K562 (cell line): Measurements from ENCODE around the gene EYA3. TPM values are rescaled to one million over a fixed set of nuclear protein-coding genes. Genes with fewer than 3 reads are reported as not detected.

Experiments
- ATAC-seq: fragments of 200-7000 bp; cut with Tn5 transposase; 3 replicates; pipeline ENCODE4 v1.9.1; 2020; ENCODE audit warnings: moderate library complexity
- BruUV-seq: library from RNA; stranded (reverse); fragments of 400-500 nt; replicated peaks from 2 replicates; lab custom pipeline; 2021; lab: Mats Ljungman, UMichigan
- CTCF ChIA-PET: fragments of 300-600 bp; formaldehyde crosslinking; extraction: SDS; loops from one replicate; lab custom pipeline; 2021; ENCODE audit warnings: low intra/inter-chr PET ratio; lab: Yijun Ruan, JAX
- POLR2A ChIA-PET: fragments of 300-600, 350-650 bp; sonication (Branson Sonifier 250); formaldehyde crosslinking; extraction: SDS; loops from one replicate; lab custom pipeline; 2021; ENCODE audit warnings: antibody characterized with exemption, inconsistent platforms; lab: Yijun Ruan, JAX
- DNase-seq, 4 experiments: peaks; one replicate each; pipeline versions ENCODE4 v3.0.0 to v3.0.0-alpha.2; 2011 to 2018; ENCODE audit warnings: low spot score in 3 of 4, mixed read lengths in 3 of 4; ENCODE audit errors: extremely low read depth in 1 of 4
- FAIRE-seq: peaks from 2 replicates; lab custom pipeline; 2011; peaks lifted over from hg19 to GRCh38; lab: Jason Lieb, UNC
- H2AFZ ChIP-seq: 2 replicates; pipeline ENCODE4 v1.6.0; 2011; ENCODE audit warnings: low read depth, low read length, control low read depth, inconsistent platforms
- H3K27ac ChIP-seq: fragments of 200-600 bp; 3 replicates; pipeline ENCODE4 v1.8.0; 2011; ENCODE audit warnings: low read depth, mild to moderate bottlenecking, control low read depth, inconsistent platforms, low read length, moderate library complexity, mixed read lengths; ENCODE audit errors: extremely low read depth
- H3K27me3 ChIP-seq, 2 experiments: fragments of 300-600 bp in 1 of 2; 2 replicates in 1 of 2; 3 replicates in 1 of 2; pipeline versions ENCODE4 v1.6.0 to v1.8.0; 2011; ENCODE audit warnings: inconsistent platforms in 2 of 2, low read length in 2 of 2, mild to moderate bottlenecking in 1 of 2, mixed read lengths in 1 of 2, moderate library complexity in 1 of 2; ENCODE audit not compliant: control insufficient read depth in 2 of 2, insufficient read depth in 2 of 2
- H3K36me3 ChIP-seq: fragments of 300-600 bp; 3 replicates; pipeline ENCODE4 v1.8.0; 2011; ENCODE audit warnings: mild to moderate bottlenecking, low read length, inconsistent platforms; ENCODE audit not compliant: control insufficient read depth, insufficient read depth
- H3K4me1 ChIP-seq, 2 experiments: fragments of 200-600 bp in 1 of 2; replicated peaks in 1 of 2; 2 replicates in 1 of 2; 3 replicates in 1 of 2; pipeline versions ENCODE4 v1.5.1 to v1.8.0; 2011; ENCODE audit warnings: inconsistent platforms in 2 of 2, low read length in 2 of 2, mild to moderate bottlenecking in 1 of 2, mixed read lengths in 1 of 2, moderate library complexity in 1 of 2; ENCODE audit not compliant: control insufficient read depth in 2 of 2, insufficient read depth in 2 of 2
- H3K4me2 ChIP-seq: 2 replicates; pipeline ENCODE4 v1.6.1; 2011; ENCODE audit warnings: low read length, control low read depth, inconsistent platforms, mixed read lengths; ENCODE audit not compliant: insufficient read depth
- H3K4me3 ChIP-seq: fragments of 200-600 bp; sonication (generic), shearing (Covaris generic); 2 replicates; pipeline ENCODE4 v1.5.1; 2016; ENCODE audit warnings: control low read depth, inconsistent platforms
- H3K79me2 ChIP-seq: fragments of 200-600 bp; 3 replicates; pipeline ENCODE4 v1.8.0; 2011; ENCODE audit warnings: low read length, inconsistent platforms; ENCODE audit not compliant: control insufficient read depth, insufficient read depth
- H3K9ac ChIP-seq, 2 experiments: 2 replicates each; pipeline versions ENCODE4 v1.6.0 to v1.6.1; 2011; ENCODE audit warnings: low read depth in 2 of 2, low read length in 2 of 2, control low read depth in 1 of 2, inconsistent platforms in 1 of 2, mild to moderate bottlenecking in 1 of 2, mixed read lengths in 1 of 2; ENCODE audit not compliant: insufficient read depth in 1 of 2
- H3K9me1 ChIP-seq: one replicate; pipeline ENCODE4 v1.6.0; 2011; ENCODE audit warnings: inconsistent platforms, mild to moderate bottlenecking, low read length, moderate library complexity; ENCODE audit not compliant: control insufficient read depth, insufficient read depth
- H3K9me3 ChIP-seq: replicated peaks from 2 replicates; pipeline ENCODE4 v1.5.1; 2011; ENCODE audit warnings: low read depth, low read length, inconsistent platforms; ENCODE audit not compliant: control insufficient read depth, insufficient read depth
- H4K20me1 ChIP-seq: replicated peaks from 2 replicates; pipeline ENCODE4 v1.6.1; 2011; ENCODE audit warnings: low read length, inconsistent platforms, mixed read lengths; ENCODE audit not compliant: control insufficient read depth, insufficient read depth
- CCNT2 ChIP-seq: IDR thresholded peaks from 2 replicates; pipeline ENCODE4 v1.6.1; 2011; ENCODE audit warnings: borderline replicate concordance, low read depth, mild to moderate bottlenecking, moderate library complexity, mixed read lengths, low read length; ENCODE audit not compliant: insufficient read length; ENCODE audit errors: extremely low read depth
- DDX20 ChIP-seq: fragments of 450-650 bp; IDR thresholded peaks from 2 replicates; pipeline ENCODE4 v1.6.1; 2016; ENCODE audit warnings: missing genetic modification characterization, low read depth, mild to moderate bottlenecking, missing compliant biosample characterization, moderate library complexity
- FOSL1 ChIP-seq: fragments of 200-800 bp; sonication (Bioruptor generic); conservative IDR thresholded peaks from 2 replicates; pipeline ENCODE4 v1.6.1; 2016; ENCODE audit warnings: missing genetic modification characterization, missing compliant biosample characterization
- HDAC6 ChIP-seq: IDR thresholded peaks from 2 replicates; pipeline ENCODE4 v1.6.1; 2012; ENCODE audit warnings: low read depth, mild to moderate bottlenecking, control low read depth, inconsistent platforms, low read length, moderate library complexity
- JUN ChIP-seq, 2 experiments: sonication (generic) in 1 of 2; formaldehyde crosslinking in 1 of 2; IDR thresholded peaks; 2 replicates each; pipeline versions ENCODE4 v1.6.1 to v1.8.0; 2012 to 2022; ENCODE audit warnings: borderline replicate concordance in 2 of 2, mild to moderate bottlenecking in 2 of 2, improper control_type of control experiment in 1 of 2, low read depth in 1 of 2, low read length in 1 of 2, missing genetic modification reagents in 1 of 2
- JUND ChIP-seq, 2 experiments: IDR thresholded peaks; 2 replicates in 1 of 2; 3 replicates in 1 of 2; pipeline ENCODE4 v1.6.1; 2011; ENCODE audit warnings: borderline replicate concordance in 2 of 2, low read depth in 2 of 2, low read length in 2 of 2, improper control_type of control experiment in 1 of 2, missing biosample characterization in 1 of 2, missing genetic modification characterization in 1 of 2, missing genetic modification reagents in 1 of 2
- SMAD4 ChIP-seq: fragments of 250-450 bp; sonication (Bioruptor Pico); conservative IDR thresholded peaks from 2 replicates; pipeline ENCODE4 v1.8.0; 2021; ENCODE audit warnings: inconsistent platforms, mild to moderate bottlenecking, moderate library complexity
- TAL1 ChIP-seq: fragments of 450-650 bp; IDR thresholded peaks from 2 replicates; pipeline ENCODE4 v1.6.1; 2016; ENCODE audit warnings: mild to moderate bottlenecking
- U2AF2 ChIP-seq: fragments of 200-400 bp; formaldehyde crosslinking; optimal IDR thresholded peaks from 2 replicates; pipeline ENCODE3; 2017; ENCODE audit warnings: low read depth, mild to moderate bottlenecking, low read length
- ZNF584 ChIP-seq: fragments of 200-800 bp; sonication (Bioruptor generic); IDR thresholded peaks from 2 replicates; pipeline ENCODE4 v1.6.1; 2016; ENCODE audit warnings: low read depth, mild to moderate bottlenecking, missing genetic modification characterization, missing compliant biosample characterization
- ZNF589 ChIP-seq: fragments of 200-800 bp; sonication (Bioruptor generic); IDR thresholded peaks from 2 replicates; pipeline ENCODE4 v1.6.1; 2016; ENCODE audit warnings: low read depth, missing genetic modification characterization, missing compliant biosample characterization
- ZNF717 ChIP-seq: fragments of 250-450 bp; sonication (Bioruptor Pico); IDR thresholded peaks from 2 replicates; pipeline ENCODE4 v1.5.0; 2021
- WGBS: fragments of 100-300 bp; shearing (Covaris generic); methylation state at CpG from one replicate; pipeline ENCODE4 v1.1.6; 2016; ENCODE audit warnings: low coverage, mixed read lengths; ENCODE audit not compliant: insufficient coverage; ENCODE audit errors: missing lambda C conversion rate; 5-methylcytosine and 5-hydroxymethylcytosine counted together
- in situ Hi-C: fragments of 300-500 bp; cut with MboI; formaldehyde crosslinking; loops from 4 replicates; pipeline ENCODE4 v1.15.0; 2018; ENCODE audit warnings: inconsistent platforms, mixed read lengths
- intact Hi-C: fragments of 100-400 bp; cut with micrococcal nuclease; formaldehyde crosslinking; loops from 2 replicates; pipeline ENCODE4 v1.14.2; 2022
- polyA plus RNA-seq, 8 experiments: library from polyadenylated mRNA; depleted of rRNA in 4 of 8; stranded (reverse) in 5 of 8; unstranded in 3 of 8; fragments of >200 nt; fragmentation: Nextera tagmentation in 2 of 8; fragmentation: Illumina TruSeq in 1 of 8; extraction: Ambion mirVana in 2 of 8; extraction: Trizol in 1 of 8; gene quantifications; 2 replicates each; pipeline versions ENCODE4 v1.2.1 to v1.2.3, GENCODE V29; 2011 to 2014; ENCODE audit warnings: inconsistent platforms in 1 of 8, missing spikeins in 1 of 8
- total RNA-seq, 7 experiments: library from RNA; depleted of rRNA in 6 of 7; stranded (reverse); fragments of >200 nt in 6 of 7; fragmentation: Illumina TruSeq in 2 of 7; extraction: Trizol in 2 of 7; gene quantifications; 2 replicates each; pipeline versions ENCODE4 v1.2.1 to v1.2.3, GENCODE V29; 2011 to 2021; ENCODE audit warnings: low replicate concordance in 1 of 7
- TF ChIP-seq, protein P1 (sequence below): fragments of 450-650 bp; IDR thresholded peaks from 2 replicates; pipeline ENCODE4 v1.6.1; 2018; ENCODE audit not compliant: partially characterized antibody

The EYA3 gene
- total and polyA plus RNA-seq, 9 of the 15 experiments (the other 6 are each of a cell fraction or from before 2014, with no cell fraction given), result 21.7 to 64.0 (median 43.6) TPM

DNA sequence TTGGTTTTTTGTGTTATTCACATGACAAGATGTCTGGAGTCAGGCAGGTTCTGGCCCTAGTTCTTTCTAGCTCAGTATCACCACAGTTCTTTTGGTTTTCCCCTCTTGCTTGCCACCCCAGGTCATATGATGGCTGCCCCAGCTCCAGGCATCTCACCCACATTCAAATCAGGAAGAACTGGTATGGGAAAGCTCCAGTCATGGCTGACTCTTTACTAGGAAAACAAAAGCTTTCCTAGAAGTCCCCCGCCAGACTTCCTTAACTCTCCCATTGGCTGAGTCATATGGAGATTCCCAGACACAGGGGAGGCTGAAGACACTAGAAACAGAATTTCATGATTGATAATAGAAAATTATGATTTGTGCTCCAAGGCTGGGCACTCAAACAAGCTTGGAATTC is 22.1 kb upstream of the EYA3 start:
- 12% methylated on average over 1 of the region's 1 CpG for WGBS
- CTCF ChIA-PET, result interaction anchor here (0.6 kb wide), 1 partner anchor 576 kb away, joined by 6 read pairs; no protein-coding TSS in a partner anchor
- no peaks in the 10 kb centered on the region for H3K79me2 ChIP-seq
- POLR2A ChIA-PET, result interaction anchor here (0.6 to 1.7 kb wide), 2 partner anchors 12 to 14 kb away, joined by 3 to 7 read pairs; no protein-coding TSS in a partner anchor
- TF ChIP-seq DDX20 (0 out of 2 replicates have a peak, but pooled peaks have one; percentile 34), CCNT2 (no peak), ZNF589 (CRISPR knock-in tag) (peak; percentile 64; the same call in 1 of the 2 replicates), SMAD4 (CRISPR knock-in tag) (0 out of 2 replicates have a peak, but pooled peaks have one; percentile 35), ZNF717 (no peak), ZNF584 (CRISPR knock-in tag) (no peak), TAL1 (no peak), FOSL1 (tag) (0 out of 2 replicates have a peak, but pooled peaks have one; percentile 44), HDAC6 (no peak), JUN (IDR thresholded peaks at IDR 0.05; ENCODE audit: borderline replicate concordance, low read depth, low read length) (0 out of 2 replicates have a peak, but pooled peaks have one; percentile 8), JUN (CRISPR knock-in tag; IDR thresholded peaks at IDR 0.05; ENCODE audit: borderline replicate concordance) (no peak), U2AF2 (no peak), JUND (IDR thresholded peaks at IDR 0.05; ENCODE audit: borderline replicate concordance, low read depth, low read length) (peak; percentile 49; the same call in 1 of the 2 replicates), JUND (tag; IDR thresholded peaks at IDR 0.05; ENCODE audit: borderline replicate concordance, low read depth, low read length) (no peak; the same call in 2 of the 3 replicates)
- TF ChIP-seq, protein P1, sequence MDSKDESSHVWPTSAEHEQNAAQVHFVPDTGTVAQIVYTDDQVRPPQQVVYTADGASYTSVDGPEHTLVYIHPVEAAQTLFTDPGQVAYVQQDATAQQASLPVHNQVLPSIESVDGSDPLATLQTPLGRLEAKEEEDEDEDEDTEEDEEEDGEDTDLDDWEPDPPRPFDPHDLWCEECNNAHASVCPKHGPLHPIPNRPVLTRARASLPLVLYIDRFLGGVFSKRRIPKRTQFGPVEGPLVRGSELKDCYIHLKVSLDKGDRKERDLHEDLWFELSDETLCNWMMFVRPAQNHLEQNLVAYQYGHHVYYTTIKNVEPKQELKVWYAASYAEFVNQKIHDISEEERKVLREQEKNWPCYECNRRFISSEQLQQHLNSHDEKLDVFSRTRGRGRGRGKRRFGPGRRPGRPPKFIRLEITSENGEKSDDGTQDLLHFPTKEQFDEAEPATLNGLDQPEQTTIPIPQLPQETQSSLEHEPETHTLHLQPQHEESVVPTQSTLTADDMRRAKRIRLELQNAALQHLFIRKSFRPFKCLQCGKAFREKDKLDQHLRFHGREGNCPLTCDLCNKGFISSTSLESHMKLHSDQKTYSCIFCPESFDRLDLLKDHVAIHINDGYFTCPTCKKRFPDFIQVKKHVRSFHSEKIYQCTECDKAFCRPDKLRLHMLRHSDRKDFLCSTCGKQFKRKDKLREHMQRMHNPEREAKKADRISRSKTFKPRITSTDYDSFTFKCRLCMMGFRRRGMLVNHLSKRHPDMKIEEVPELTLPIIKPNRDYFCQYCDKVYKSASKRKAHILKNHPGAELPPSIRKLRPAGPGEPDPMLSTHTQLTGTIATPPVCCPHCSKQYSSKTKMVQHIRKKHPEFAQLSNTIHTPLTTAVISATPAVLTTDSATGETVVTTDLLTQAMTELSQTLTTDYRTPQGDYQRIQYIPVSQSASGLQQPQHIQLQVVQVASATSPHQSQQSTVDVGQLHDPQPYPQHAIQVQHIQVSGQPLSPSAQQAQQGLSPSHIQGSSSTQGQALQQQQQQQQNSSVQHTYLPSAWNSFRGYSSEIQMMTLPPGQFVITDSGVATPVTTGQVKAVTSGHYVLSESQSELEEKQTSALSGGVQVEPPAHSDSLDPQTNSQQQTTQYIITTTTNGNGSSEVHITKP, result peak; percentile 26
- H3K27ac ChIP-seq, result no peak overlapping the region
- no peak overlapping the region for H3K9ac ChIP-seq
- H3K27me3 ChIP-seq, result no peaks in the 10 kb centered on the region
- H3K36me3 ChIP-seq, result no peaks in the 10 kb centered on the region
- no peak overlapping the region for H3K4me3 ChIP-seq
- H3K9me1 ChIP-seq, result no peaks in the 10 kb centered on the region
- in situ Hi-C loops, result no loop called here
- DNase-seq, result no peak
- peak overlapping the region; percentile 41 for H2AFZ ChIP-seq
- BruUV-seq, result no TSS peak
- no peak overlapping the region for H3K4me2 ChIP-seq
- H3K9me3 ChIP-seq, result no peaks in the 10 kb centered on the region
- intact Hi-C loops, result no loop called here
- H4K20me1 ChIP-seq, result no peaks in the 10 kb centered on the region
- peaks cover 4 to 18% of the 10 kb centered on the region in 2 experiments; a peak in 3 of 5 replicates for H3K4me1 ChIP-seq
- FAIRE-seq, result no peak
- no peak for ATAC-seq
